Measurements from ENCODE around the gene ZNF837.

The ZNF837 gene

DNA sequence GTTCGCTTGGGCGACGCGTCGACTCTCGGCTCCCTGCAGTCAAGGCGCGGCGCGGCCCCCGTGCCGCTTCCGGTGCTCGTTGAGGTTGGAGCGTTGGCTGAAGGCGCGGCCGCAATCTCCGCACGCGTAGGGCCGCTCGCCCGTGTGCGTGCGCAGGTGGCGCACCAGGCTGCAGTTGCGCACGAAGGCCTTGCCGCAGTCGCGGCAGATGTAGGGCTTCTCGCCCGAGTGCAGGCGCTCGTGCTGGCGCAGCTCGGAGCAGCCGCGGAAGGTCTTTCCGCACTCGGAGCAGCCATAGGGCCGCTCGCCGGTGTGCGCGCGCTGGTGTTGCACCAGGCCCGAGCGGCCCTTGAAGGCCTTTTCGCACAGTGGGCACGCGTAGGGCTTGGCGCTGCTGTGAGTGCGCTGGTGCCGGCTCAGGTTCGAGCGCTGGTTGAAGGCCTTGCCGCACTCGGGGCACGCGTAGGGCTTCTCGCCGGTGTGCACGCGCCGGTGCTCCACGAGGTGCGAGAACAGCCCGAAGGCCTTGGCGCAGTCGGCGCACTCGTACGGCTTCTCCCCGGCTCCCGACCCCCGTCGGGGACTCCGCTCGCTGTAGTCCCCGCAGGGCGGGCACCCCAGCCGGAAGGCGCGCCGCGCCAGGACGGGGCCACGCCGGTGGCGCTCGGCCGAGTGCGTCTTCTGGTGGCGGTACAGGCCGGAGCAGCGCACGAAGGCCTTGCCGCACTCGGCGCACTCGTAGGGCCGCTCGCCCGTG, 13.0 kb downstream of the ZNF837 start:
- DNase-seq: no peak

GRCh38 chr19:58366585-58367430, 14.0 kb downstream of the ZNF837 start:
- no peak for DNase-seq

DNA sequence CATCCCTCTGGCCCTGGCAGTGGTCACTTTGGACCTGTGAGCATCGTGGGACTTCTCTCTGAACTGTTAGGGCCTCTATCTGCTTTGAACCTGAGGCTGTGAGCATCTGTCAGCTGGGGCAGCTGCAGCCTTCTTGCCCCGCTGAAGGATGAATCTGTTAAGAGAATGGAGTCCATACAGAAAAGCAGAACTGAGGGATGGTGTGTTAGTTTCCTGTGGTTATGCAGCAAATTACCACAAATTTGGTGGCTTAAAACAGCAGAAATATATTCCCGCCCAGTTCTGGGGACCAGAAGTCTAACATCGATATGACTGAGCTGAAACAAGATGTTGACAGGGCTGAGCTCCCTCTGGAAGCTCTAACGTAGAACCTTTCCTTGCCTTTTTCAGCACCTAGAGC, 16.7 kb downstream of the ZNF837 start:
- no peak for DNase-seq

- DNase-seq: peak; percentile 91
Measured at GRCh38 chr19:58362272-58362994, 18.4 kb downstream of the ZNF837 start, which contains the start of gene ZNF497. ZNF497 (minus strand) TSS chr19:58362751; CDS start chr19:58357635, 5,116 bp downstream.

- DNase-seq: no peak
Measured at GRCh38 chr19:58361900-58362271, 18.9 kb downstream of the ZNF837 start.

DNA sequence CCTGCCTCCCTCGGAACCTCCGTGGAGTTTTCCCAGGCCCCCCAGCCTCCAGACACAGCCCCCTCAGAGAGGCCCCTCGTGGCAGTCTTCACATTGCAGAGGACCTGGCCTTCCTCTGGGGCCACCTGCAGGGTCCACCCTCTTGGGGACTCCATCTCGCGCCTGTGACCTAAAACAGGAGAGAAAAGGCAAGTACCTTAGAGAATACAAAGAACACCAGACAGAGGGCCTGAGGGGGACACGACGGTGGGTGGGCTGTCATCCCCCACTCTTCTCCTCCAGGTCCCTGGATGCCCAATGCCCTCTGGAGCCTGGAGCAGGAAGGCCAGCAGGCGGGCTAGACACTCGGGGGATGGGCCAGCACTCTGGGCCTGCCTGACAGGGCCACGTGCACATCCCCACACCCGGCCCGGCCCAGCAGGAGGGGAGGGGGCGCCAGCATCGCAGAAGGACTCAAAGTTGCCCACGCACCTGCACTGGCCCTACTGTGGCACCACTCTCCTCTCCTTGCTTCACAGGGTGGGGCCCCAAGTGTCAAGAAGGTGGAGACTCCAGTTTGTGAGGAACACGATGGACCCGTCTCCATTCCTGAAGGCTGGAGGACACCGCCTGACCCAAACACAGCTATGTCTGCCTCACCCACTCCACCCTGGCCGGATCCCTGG, 23.2 kb downstream of the ZNF837 start:
- DNase-seq: no peak

DNA sequence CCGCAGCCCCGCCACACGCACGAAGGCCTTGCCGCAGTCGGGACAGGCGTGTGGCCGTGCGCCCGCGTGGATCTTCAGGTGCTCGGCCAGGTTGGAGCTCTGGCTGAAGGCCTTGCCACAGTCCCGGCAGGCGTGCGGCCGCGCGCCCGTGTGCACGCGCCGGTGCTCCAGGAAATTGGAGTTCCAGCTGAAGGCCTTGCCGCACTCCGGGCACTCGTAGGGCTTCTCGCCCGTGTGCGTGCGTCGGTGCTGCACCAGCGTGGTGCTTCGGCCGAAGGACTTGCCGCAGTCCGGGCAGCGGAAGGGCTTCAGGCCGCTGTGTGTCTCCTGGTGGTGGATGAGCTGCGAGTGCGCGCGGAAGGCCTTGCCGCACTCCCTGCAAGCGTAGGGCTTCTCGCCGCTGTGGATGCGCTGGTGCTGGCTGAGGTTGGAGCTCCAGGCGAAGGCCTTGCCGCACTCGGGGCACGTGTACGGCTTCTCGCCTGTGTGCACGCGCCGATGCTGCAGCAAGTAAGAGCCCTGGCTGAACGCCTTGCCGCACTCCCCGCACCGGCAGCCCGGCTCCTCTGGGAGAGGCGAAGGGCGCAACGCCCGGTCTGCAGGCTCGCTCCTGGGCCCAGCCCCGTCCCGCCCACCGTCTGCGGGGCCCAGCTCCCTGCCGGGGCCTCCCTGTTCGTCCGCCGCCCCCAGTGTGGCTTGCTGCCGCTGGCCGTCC, 23.9 kb downstream of the ZNF837 start:
- no peak for DNase-seq

- DNase-seq: no peak
Measured at GRCh38 chr19:58355908-58356765, 24.7 kb downstream of the ZNF837 start.

- DNase-seq: no peak
Measured at GRCh38 chr19:58355215-58355796, 25.5 kb downstream of the ZNF837 start.

DNA sequence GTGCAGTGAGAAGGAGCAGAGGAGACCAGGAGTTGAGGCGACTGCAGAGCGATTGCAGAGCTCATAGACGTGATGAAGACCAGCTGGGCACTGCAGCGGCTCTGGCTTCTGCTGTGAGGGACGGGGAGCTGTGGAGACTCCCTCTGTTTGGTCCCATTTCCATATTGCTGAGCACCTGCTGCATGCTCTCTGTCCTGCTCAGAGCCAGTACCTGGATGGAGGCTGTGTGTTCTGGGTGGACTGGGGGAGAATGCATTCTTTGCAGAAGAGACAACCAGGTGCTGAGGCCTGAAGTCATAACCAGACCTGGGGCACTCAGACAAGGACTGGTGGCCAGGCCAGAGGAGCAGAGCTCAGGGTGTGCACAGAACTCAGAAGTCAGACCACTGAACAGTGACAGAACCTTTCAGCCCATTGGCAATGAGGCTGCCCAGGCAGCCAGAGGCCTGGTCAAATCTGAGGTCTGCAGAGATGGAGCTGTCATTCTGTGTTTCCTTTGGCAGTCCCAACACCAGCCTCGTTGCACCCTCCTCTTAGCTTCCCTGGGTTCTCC, 26.3 kb downstream of the ZNF837 start:
- DNase-seq: no peak

- DNase-seq: no peak
Measured at GRCh38 chr19:58353717-58354477, 26.9 kb downstream of the ZNF837 start.

- no peak for DNase-seq
Measured at GRCh38 chr19:58352760-58353671, 27.8 kb downstream of the ZNF837 start, which contains the start of gene A1BG. A1BG (minus strand) TSS chr19:58353492; CDS start chr19:58353437, 55 bp downstream.

GRCh38 chr19:58351990-58352755, 28.7 kb downstream of the ZNF837 start:
- no peak for DNase-seq

DNA sequence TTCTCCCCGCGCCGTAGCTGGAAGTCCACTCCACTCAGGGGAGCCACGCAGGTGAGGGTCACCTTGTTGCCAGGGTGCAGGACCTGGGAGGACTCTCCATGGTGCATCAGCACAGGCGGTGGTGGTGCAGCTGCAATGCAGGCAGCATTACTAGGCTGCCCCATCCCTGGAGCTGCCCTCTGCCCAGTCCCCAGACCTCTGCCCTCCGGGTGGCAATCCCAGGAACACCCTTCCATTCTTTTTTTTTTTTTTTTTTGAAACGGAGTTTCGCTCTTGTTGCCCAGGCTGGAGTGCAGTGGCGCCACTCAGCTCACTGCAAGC, 29.3 kb downstream of the ZNF837 start:
- no peak for DNase-seq

DNA sequence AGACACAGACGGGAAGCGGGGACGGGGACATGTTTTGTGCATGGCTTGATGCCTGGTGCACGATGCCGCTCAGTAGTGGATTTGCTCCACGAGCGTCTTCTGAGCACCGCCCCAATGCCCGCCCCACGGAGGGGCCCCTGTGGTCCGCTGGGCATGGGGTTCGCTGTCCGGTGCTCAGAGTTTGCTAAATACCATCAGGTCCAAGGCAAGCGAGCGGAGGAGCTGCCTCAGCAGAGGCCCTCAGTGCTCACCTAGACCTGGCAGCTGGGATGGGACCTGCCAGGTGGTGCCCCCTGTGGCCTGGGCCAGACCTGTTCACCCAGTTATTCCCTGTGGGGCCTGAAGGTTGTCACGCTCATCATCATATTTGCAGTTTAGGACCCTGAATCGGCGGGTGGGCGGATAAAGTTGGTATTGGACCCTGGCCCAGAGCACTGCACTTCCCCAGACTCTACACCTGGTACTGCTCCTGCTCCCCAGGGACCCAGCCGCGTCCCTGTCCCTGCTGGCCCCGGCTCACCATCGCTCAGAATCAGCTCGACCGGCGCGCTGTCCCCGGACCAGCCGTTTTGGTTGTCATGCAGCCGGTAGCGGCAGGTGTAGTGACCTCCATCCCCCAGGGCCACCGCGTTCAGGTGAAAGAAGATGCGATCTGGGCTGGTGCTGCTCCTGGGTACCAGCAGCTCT, 29.8 kb downstream of the ZNF837 start:
- DNase-seq: no peak

- DNase-seq: no peak
Measured at GRCh38 chr19:58350001-58350861, 30.6 kb downstream of the ZNF837 start.
